Anterior cingulate cortex (tissue), 58 donors: ENCODE measurements around the gene PCDHB2.
"Not testable (repeated sequence)": the region's sequence is repeated elsewhere in the genome, so short reads cannot be mapped to it uniquely, and the experiment has no call there.

ENCODE experiments used
- DNase-seq, 58 donors: peaks; one replicate each; lab custom pipeline; 2025; lab: John Stamatoyannopoulos, UW

The PCDHB2 gene

DNA sequence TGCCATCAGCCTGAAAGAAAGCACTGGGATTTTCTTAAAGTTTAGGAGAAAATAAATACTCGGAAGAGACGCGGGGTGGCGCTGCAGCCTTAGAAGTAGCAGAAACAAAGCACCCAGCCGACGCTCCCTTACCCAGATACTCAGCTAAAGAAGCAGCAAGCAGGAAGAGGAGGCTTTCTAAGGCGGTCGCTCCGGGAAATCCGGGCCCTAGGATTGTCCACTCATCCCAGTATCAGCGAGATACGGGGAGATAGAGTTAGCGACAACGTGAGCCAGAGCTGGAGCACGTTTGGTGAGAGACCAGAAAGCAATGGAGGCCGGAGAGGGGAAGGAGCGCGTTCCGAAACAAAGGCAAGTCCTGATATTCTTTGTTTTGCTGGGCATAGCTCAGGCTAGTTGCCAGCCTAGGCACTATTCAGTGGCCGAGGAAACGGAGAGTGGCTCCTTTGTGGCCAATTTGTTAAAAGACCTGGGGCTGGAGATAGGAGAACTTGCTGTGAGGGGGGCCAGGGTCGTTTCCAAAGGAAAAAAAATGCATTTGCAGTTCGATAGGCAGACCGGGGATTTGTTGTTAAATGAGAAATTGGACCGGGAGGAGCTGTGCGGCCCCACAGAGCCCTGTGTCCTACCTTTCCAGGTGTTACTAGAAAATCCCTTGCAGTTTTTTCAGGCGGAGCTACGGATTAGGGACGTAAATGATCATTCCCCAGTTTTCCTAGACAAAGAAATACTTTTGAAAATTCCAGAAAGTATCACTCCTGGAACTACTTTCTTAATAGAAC lies at the start of gene PCDHB2:
PCDHB2 (plus strand) TSS at position 135 of the 782 bp plus-strand sequence; CDS start at position 311, 176 bp downstream.
- DNase-seq, result peak in 17 of 58 donors; percentile 2 to 46 (median 10)

DNA sequence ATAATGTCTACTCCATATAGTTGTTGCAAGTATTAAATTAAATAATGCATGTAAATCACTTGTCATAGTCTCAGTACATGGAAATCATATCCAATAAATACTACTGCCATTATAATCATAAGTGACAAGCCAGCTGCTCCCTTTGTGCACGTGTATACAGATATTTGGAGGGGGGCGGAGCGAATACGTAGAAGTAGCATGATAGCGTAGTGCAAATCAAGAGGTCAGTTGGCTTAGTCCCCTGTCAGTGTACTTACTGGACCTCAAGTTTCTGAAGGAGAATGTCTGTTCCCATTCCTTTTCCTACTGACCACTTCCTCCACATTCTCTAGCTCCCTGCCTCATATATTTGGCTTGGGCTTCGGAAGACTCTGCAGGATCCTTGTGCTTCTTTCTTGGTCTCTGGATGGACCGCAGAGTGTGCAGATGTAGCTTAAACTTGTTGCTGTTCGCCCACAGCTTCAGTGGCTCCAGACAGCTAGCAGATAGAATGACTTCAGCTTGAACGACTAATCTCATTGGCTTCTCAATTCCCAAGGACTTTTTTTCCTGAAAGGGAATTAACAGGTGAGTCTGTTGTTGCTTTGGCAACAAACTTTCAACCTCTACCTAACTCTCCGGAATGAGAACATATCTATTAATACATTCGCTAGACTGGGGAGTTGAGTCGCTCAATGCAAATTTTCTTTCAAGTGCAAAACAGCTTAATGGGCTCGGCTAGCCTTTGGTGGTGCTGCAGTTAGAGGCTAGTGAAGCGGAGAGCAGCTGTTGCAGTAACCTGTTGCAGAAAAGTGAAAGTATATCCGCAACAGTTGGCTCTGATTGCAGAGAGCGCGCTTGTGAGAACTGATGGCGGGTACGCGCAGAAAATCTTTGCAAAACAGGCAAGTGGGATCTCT lies 43.5 kb upstream of the PCDHB2 start, which contains the start of gene PCDHB1:
PCDHB1 (plus strand) TSS at position 753 of the 899 bp plus-strand sequence; CDS start at position 850, 97 bp downstream.
- DNase-seq, result no peak

DNA sequence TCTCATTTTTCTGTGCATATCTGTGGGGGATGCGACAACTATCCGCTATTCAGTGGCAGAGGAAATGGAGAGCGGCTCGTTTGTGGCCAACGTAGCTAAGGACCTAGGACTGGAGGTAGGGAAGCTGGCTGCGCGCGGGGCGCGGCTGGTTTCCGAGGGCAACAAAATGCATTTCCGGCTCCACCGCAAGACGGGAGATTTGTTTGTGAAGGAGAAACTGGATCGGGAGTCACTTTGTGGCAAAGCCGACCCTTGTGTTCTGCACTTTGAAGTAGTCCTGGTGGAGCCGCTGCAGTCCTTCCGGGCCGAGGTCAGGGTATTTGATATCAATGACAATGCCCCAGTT lies 42.9 kb upstream of the PCDHB2 start:
- DNase-seq, result no peak

DNA sequence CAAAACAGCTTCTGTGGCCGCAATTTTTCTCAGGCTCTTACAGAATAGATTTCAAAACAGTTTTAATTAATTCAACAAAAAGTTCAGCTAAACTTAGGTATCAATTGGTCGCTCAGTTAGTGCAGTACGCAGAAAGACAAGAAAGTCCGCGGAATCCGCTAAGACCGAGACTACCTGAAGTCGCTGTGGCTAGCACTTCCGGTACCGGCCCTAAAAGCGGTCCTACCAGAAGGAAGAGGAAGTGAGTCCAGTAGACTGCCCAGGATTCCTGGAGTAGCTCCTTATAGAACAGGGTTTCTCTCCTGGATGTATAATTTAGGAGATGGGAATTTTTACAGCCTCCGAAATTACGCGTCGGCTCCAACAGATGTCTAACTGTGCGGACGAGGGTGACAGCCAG lies 16.6 kb upstream of the PCDHB2 start:
- DNase-seq, result no peak

DNA sequence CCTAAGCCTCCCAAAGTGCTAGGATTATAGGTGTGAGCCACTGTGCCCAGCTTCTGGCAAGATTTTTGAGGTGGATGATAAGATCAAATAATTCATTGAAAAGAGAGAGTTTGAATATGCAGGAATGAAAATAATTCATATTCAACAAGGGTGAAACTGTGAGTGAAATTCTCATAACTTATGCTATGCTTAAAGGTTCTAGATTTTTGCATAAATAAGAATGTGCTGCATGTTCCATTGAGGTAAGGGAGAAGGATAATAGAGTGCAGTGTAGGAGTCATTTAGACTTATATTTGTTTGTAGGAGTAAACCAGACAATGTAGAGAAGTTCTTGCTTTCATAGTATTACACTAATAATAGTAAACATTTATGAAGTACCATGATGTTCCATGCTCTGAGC lies 12.2 kb upstream of the PCDHB2 start:
- no peak for DNase-seq

DNA sequence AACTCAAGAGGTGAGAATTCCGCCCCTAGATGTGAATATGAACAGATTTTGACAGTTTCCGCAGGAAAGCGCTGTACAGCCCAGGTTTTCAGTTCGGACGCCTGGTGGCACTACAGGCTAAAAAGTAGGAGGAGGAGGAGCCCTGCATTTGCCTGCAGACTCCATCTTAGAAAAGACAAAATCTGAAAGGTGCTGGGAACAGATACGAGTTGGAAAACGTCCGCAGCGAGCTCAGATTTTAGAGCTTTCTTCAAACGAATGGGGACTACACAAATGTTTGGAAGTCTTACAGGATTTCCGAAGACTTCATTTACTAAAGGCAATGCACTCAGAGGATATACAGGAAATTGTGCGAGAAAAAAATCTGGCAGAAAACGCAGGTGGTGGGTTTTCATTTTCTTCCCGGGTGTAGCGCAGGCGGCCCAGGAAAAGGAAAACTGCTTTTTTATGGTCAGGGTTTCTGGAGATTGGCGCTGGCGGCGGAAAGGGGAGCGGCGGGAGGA lies 9.9 kb upstream of the PCDHB2 start:
- peak in 37 of 58 donors; percentile 2 to 61 (median 24) for DNase-seq

DNA sequence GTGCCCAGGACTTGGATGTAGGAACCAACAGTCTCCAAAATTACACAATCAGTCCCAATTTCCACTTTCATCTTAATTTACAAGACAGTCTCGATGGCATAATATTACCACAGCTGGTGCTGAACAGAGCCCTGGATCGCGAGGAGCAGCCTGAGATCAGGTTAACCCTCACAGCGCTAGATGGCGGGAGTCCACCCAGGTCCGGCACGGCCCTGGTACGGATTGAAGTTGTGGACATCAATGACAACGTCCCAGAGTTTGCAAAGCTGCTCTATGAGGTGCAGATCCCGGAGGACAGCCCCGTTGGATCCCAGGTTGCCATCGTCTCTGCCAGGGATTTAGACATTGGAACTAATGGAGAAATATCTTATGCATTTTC lies 837 bp downstream of the PCDHB2 start:
- no peak for DNase-seq

DNA sequence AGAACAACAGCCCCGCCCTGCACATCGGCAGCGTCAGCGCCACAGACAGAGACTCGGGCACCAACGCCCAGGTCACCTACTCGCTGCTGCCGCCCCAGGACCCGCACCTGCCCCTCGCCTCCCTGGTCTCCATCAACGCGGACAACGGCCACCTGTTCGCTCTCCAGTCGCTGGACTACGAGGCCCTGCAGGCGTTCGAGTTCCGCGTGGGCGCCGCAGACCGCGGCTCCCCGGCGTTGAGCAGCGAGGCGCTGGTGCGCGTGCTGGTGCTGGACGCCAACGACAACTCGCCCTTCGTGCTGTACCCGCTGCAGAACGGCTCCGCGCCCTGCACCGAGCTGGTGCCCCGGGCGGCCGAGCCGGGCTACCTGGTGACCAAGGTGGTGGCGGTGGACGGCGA lies 1.8 kb downstream of the PCDHB2 start:
- DNase-seq, result not testable (repeated sequence)

DNA sequence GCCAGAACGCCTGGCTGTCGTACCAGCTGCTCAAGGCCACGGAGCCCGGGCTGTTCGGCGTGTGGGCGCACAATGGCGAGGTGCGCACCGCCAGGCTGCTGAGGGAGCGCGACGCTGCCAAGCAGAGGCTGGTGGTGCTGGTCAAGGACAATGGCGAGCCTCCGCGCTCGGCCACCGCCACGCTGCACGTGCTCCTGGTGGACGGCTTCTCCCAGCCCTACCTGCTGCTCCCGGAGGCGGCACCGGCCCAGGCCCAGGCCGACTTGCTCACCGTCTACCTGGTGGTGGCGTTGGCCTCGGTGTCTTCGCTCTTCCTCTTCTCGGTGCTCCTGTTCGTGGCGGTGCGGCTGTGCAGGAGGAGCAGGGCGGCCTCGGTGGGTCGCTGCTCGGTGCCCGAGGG lies 2.2 kb downstream of the PCDHB2 start:
- DNase-seq, result not testable (repeated sequence)

DNA sequence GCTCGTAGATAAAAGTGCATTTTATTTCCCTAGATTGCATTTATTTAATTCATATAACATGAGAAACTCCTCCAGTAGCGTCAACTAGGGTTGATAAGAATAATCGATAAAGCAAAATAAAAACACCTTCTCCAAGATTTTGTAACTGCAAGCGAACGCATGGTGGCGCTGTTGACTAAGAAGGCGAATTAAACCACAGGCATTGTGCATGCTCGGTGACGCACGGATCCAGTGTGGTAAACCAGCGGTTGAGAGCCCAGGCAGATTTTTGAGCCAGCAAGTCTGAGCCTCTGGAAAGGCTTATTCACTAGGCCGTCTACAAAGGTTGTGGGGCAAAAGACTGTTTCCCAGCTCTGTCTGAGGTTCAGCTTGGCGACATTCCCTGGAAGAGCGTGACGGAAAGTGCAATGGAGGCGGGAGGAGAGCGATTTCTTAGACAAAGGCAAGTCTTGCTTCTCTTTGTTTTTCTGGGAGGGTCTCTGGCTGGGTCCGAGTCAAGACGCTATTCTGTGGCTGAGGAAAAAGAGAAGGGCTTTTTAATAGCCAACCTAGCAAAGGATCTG lies 5.9 kb downstream of the PCDHB2 start, which contains the start of gene PCDHB3:
PCDHB3 (plus strand) TSS at position 231 of the 563 bp plus-strand sequence; CDS start at position 408, 177 bp downstream.
- peak in 7 of 58 donors; percentile 10 to 43 (median 18) for DNase-seq

DNA sequence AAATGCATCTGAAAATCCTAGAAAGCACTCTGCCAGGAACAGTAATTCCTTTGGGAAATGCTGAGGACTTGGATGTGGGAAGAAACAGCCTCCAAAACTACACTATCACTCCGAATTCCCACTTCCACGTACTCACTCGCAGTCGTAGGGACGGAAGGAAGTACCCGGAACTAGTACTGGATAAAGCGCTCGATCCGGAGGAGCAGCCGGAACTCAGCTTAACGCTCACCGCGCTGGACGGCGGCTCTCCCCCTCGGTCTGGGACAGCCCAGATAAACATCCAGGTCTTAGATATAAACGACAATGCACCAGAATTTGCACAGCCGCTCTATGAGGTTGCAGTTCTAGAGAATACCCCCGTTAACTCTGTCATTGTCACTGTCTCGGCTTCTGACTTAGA lies 6.6 kb downstream of the PCDHB2 start:
- DNase-seq, result no peak

DNA sequence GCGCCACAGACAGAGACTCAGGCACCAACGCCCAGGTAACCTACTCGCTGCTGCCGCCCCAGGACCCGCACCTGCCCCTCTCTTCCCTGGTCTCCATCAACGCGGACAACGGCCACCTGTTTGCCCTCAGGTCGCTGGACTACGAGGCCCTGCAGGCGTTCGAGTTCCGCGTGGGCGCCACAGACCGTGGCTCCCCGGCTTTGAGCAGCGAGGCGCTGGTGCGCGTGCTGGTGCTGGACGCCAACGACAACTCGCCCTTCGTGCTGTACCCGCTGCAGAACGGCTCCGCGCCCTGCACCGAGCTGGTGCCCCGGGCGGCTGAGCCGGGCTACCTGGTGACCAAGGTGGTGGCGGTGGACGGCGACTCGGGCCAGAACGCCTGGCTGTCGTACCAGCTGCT lies 7.7 kb downstream of the PCDHB2 start:
- not testable (repeated sequence) for DNase-seq

DNA sequence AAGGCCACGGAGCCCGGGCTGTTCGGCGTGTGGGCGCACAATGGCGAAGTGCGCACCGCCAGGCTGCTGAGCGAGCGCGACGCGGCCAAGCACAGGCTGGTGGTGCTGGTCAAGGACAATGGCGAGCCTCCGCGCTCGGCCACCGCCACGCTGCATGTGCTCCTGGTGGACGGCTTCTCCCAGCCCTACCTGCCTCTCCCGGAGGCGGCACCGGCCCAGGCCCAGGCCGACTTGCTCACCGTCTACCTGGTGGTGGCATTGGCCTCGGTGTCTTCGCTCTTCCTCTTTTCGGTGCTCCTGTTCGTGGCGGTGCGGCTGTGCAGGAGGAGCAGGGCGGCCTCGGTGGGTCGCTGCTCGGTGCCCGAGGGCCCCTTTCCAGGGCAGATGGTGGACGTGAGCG lies 8.1 kb downstream of the PCDHB2 start:
- not testable (repeated sequence) for DNase-seq

DNA sequence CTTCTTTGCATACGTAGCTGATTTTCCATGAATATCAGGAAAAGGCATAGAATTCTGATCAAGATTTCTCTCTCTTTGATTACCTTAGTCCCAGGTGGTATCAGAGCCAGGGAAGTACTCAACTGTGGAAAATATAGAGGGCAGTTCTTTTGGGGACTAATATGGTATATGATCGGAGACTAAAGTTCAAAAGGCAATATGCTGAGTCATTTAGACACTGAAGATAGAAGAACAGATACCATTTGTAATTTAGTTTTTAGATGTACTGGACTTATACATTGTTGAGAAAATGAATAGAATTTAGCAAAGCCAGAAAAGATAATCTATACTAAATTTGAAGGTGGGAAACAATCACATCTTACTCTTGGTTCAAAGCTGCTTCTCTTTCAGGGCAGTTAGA lies 10.9 kb downstream of the PCDHB2 start:
- no peak for DNase-seq

DNA sequence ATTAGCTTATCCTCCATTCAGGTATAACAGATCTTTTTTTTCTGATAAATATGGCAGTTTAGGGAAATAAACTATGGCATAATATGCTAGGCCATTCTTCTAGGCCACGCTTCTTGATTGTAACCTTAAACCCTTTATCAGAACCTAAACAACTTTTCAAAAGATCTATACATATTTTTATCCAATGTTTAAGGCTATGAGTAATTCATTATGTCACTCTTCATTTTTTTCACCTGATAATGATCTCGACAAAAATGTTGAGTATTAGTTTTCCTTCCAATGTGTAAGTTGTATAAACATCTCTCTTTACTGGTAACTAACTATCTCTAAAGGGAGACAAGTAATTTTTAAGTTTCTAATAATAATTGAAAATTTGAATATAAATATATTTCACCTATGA lies 24.8 kb downstream of the PCDHB2 start:
- no peak for DNase-seq

DNA sequence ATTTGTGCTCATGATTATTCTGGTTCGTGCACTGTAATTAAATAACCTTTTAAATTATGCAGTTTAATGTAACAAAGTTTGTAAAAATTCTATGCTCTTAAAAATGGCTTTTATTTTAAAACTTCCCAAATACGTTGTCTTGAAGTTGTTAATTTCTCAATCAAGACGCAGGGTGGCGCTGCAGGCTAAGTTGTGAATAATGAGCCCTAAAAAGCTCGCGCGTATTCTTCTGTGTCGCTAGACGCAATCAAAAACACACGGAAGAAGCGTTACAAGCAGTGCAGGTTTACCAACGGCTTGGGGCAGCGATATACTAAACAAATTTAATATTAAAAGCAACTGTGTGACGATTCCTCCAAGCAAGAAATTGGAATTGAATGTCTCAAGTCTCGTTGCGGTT lies 27.1 kb downstream of the PCDHB2 start, which contains the start of gene PCDHB4:
PCDHB4 (plus strand) TSS at position 256 of the 400 bp plus-strand sequence. CDS start 181 bp downstream, outside the sequence.
- peak in 4 of 58 donors; percentile 6 to 51 (median 30) for DNase-seq

DNA sequence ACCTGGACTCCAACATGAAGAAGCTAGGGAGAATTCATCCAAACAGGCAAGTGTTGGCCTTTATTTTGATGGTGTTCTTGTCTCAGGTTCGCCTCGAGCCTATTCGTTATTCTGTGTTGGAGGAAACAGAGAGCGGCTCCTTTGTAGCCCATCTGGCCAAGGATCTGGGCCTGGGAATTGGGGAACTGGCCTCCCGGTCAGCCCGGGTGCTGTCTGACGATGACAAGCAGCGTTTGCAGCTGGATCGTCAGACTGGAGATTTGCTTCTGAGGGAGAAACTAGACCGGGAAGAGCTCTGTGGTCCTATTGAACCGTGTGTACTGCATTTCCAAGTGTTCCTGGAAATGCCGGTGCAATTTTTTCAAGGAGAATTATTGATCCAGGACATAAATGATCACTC lies 27.6 kb downstream of the PCDHB2 start:
- DNase-seq, result no peak

DNA sequence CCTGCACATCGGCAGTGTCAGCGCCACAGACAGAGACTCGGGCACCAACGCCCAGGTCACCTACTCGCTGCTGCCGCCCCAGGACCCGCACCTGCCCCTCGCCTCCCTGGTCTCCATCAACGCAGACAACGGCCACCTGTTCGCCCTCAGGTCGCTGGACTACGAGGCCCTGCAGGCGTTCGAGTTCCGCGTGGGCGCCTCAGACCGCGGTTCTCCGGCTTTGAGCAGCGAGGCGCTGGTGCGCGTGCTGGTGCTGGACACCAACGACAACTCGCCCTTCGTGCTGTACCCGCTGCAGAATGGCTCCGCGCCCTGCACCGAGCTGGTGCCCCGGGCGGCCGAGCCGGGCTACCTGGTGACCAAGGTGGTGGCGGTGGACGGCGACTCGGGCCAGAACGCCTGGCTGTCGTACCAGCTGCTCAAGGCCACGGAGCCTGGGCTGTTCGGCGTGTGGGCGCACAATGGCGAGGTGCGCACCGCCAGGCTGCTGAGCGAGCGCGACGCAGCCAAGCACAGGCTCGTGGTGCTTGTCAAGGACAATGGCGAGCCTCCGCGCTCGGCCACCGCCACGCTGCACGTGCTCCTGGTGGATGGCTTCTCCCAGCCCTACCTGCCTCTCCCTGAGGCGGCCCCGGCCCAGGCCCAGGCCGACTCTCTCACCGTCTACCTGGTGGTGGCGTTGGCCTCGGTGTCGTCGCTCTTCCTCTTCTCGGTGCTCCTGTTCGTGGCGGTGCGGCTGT lies 29.2 kb downstream of the PCDHB2 start:
- DNase-seq, result not testable (repeated sequence)

DNA sequence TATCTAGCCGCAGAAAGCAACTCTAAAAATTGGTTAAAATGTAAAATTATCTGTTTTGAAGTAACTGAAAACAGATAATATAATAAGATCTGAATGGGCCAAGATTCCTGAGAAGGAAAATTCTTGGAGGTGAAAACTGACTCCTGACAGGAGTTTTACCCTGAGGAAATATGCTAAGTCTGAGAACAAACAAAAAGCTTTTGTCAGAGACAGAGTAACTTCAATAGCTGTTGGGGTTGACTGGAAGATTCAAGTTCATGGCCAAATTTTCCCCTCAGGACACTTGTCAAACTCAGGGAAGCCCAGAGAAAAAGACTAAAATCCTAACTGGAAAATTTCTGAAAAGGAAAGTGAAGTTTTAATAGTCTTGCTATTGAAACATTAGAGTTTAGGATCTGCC lies 32.9 kb downstream of the PCDHB2 start:
- DNase-seq, result no peak
